Endothelial cell of umbilical vein (primary cell): ENCODE results near the gene SLC30A10. TPM values are rescaled to one million over a fixed set of nuclear protein-coding genes. Genes with fewer than 3 reads are reported as not detected.

Experiments
- BruUV-seq: library from RNA; stranded (reverse); fragments of 400-500 nt; replicated peaks from 2 replicates; lab custom pipeline; 2021; lab: Mats Ljungman, UMichigan
- CTCF ChIA-PET: fragments of 300-600, 350-600 bp; sonication (Branson Sonifier 250); formaldehyde crosslinking; loops from one replicate; lab custom pipeline; 2021; ENCODE audit warnings: antibody characterized with exemption, inconsistent platforms; lab: Charles Lee
- POLR2A ChIA-PET: fragments of 300-600, 350-600 bp; sonication (Branson Sonifier 250); formaldehyde crosslinking; loops from one replicate; lab custom pipeline; 2021; ENCODE audit warnings: antibody characterized with exemption, inconsistent platforms; lab: Charles Lee
- DNase-seq: peaks from one replicate; pipeline ENCODE4 v3.0.0-alpha.2; 2011; ENCODE audit warnings: low read depth, low spot score
- FAIRE-seq: peaks from 2 replicates; lab custom pipeline; 2011; peaks lifted over from hg19 to GRCh38; lab: Jason Lieb, UNC
- H2AFZ ChIP-seq: 2 replicates; pipeline ENCODE4 v1.6.0; 2012; ENCODE audit warnings: low read depth, low read length, control low read depth, inconsistent platforms
- H3K27ac ChIP-seq: 2 replicates; pipeline ENCODE4 v1.5.1; 2011; ENCODE audit warnings: low read depth, mild to moderate bottlenecking, control low read depth, low read length, moderate library complexity; ENCODE audit not compliant: insufficient read depth
- H3K27me3 ChIP-seq, 2 experiments: 2 replicates each; pipeline versions ENCODE4 v1.6.0 to v1.6.1; 2011; ENCODE audit warnings: low read length in 2 of 2, mixed read lengths in 1 of 2; ENCODE audit not compliant: control insufficient read depth in 2 of 2, insufficient read depth in 2 of 2
- H3K36me3 ChIP-seq, 2 experiments: 2 replicates in 1 of 2; 3 replicates in 1 of 2; pipeline ENCODE4 v1.5.1; 2011; ENCODE audit warnings: low read length in 2 of 2, mild to moderate bottlenecking in 1 of 2, moderate library complexity in 1 of 2; ENCODE audit not compliant: control insufficient read depth in 2 of 2, insufficient read depth in 2 of 2; ENCODE audit errors: extremely low read depth in 1 of 2
- H3K4me1 ChIP-seq: 3 replicates; pipeline ENCODE4 v1.5.1; 2011; ENCODE audit warnings: mild to moderate bottlenecking, low read length; ENCODE audit not compliant: control insufficient read depth, insufficient read depth; ENCODE audit errors: extremely low read depth
- H3K4me2 ChIP-seq: 2 replicates; pipeline ENCODE4 v1.6.1; 2011; ENCODE audit warnings: low read length, control low read depth, mixed read lengths; ENCODE audit not compliant: insufficient read depth
- H3K4me3 ChIP-seq, 3 experiments: fragments of 200-600 bp in 1 of 3; sonication (generic), shearing (Covaris generic) in 1 of 3; replicated peaks in 1 of 3; 2 replicates each; pipeline ENCODE4 v1.5.1; 2011 to 2016; ENCODE audit warnings: control low read depth in 3 of 3, low read length in 3 of 3, mild to moderate bottlenecking in 2 of 3, inconsistent platforms in 1 of 3, low read depth in 1 of 3, moderate library complexity in 1 of 3; ENCODE audit not compliant: insufficient read depth in 1 of 3
- H3K79me2 ChIP-seq: 2 replicates; pipeline ENCODE4 v1.6.0; 2012; ENCODE audit warnings: low read length, inconsistent platforms; ENCODE audit not compliant: control insufficient read depth, insufficient read depth
- H3K9ac ChIP-seq: replicated peaks from 2 replicates; pipeline ENCODE3; 2011; ENCODE audit warnings: low read length, control low read depth; ENCODE audit not compliant: insufficient read depth; ENCODE audit errors: extremely low read depth
- H3K9me1 ChIP-seq: replicated peaks from 3 replicates; pipeline ENCODE4 v1.6.0; 2011; ENCODE audit warnings: mild to moderate bottlenecking, low read length; ENCODE audit not compliant: control insufficient read depth, insufficient read depth; ENCODE audit errors: extremely low read depth
- H3K9me3 ChIP-seq: replicated peaks from 2 replicates; pipeline ENCODE4 v1.5.1; 2012; ENCODE audit warnings: low read length, inconsistent platforms; ENCODE audit not compliant: control insufficient read depth, insufficient read depth
- H4K20me1 ChIP-seq: replicated peaks from 2 replicates; pipeline ENCODE3; 2011; ENCODE audit warnings: mild to moderate bottlenecking, low read length; ENCODE audit not compliant: control insufficient read depth, insufficient read depth; ENCODE audit errors: extremely low read depth
- EZH2 ChIP-seq: IDR thresholded peaks from 2 replicates; pipeline ENCODE4 v1.6.1; 2012; ENCODE audit warnings: borderline replicate concordance, low read depth, mild to moderate bottlenecking, moderate library complexity, low read length, inconsistent platforms; ENCODE audit not compliant: severe bottlenecking
- FOS ChIP-seq: IDR thresholded peaks from 2 replicates; pipeline ENCODE4 v1.6.1; 2011; ENCODE audit warnings: mild to moderate bottlenecking, low read length, moderate library complexity, borderline replicate concordance; ENCODE audit not compliant: insufficient read depth
- GATA2 ChIP-seq: IDR thresholded peaks from 2 replicates; pipeline ENCODE4 v1.7.0; 2011; ENCODE audit warnings: low read depth, mild to moderate bottlenecking, moderate library complexity, mixed read lengths, low read length; ENCODE audit not compliant: insufficient read length, insufficient read depth
- JUN ChIP-seq: IDR thresholded peaks from 2 replicates; pipeline ENCODE4 v1.6.1; 2011; ENCODE audit warnings: borderline replicate concordance, low read depth; ENCODE audit not compliant: insufficient read length, insufficient read depth
- MYC ChIP-seq: IDR thresholded peaks from one replicate; pipeline ENCODE4 v1.6.1; 2011; ENCODE audit warnings: mild to moderate bottlenecking, low read depth, low read length
- POLR2A ChIP-seq: IDR thresholded peaks from 2 replicates; pipeline ENCODE4 v1.6.1; 2012; ENCODE audit warnings: low read depth, mild to moderate bottlenecking, control low read depth, low read length
- POLR2AphosphoS5 ChIP-seq: IDR thresholded peaks from 2 replicates; pipeline ENCODE4 v1.6.1; 2012; ENCODE audit warnings: low read depth, mild to moderate bottlenecking, control low read depth, low read length, moderate library complexity; ENCODE audit not compliant: insufficient read depth
- dilution Hi-C: fragments of 300-500 bp; cut with MboI; formaldehyde crosslinking; loops from one replicate; pipeline ENCODE4 v1.15.0; 2019; ENCODE audit warnings: low sequenced_read_pairs; ENCODE audit not compliant: extremely low pct_ligation_motif_present
- intact Hi-C: fragments of 100-400 bp; cut with micrococcal nuclease; formaldehyde crosslinking; loops from one replicate; pipeline ENCODE4 v1.10.0; 2022
- polyA plus RNA-seq, 4 experiments: library from polyadenylated mRNA; depleted of rRNA in 3 of 4; stranded (reverse) in 3 of 4; unstranded in 1 of 4; fragments of >200 nt; gene quantifications; 2 replicates each; pipeline versions ENCODE4 v1.2.1 to v1.2.3, GENCODE V29; 2011 to 2012; ENCODE audit warnings: missing spikeins in 1 of 4
- total RNA-seq: library from RNA; stranded (reverse); gene quantifications from 2 replicates; pipeline ENCODE4 v1.2.3, GENCODE V29; 2021
- TF ChIP-seq, protein P1 (sequence below): IDR thresholded peaks from 2 replicates; pipeline ENCODE4 v1.6.1; 2011; ENCODE audit not compliant: insufficient read depth, insufficient read length
- TF ChIP-seq, protein P2 (sequence below), 2 donors: IDR thresholded peaks; 1 replicate in 1 of 2; 2 replicates in 1 of 2; pipeline ENCODE4 v1.5.1; 2011; ENCODE audit warnings: low read length in 2 of 2, mild to moderate bottlenecking in 2 of 2, moderate library complexity in 2 of 2, control low read depth in 1 of 2, inconsistent platforms in 1 of 2, low read depth in 1 of 2; ENCODE audit not compliant: insufficient read depth in 1 of 2; ENCODE audit errors: extremely low read depth in 1 of 2

SLC30A10 gene
- total and polyA plus RNA-seq, 2 donors (not counting 3 experiments of a cell fraction or from before 2014, with no cell fraction given): not detected

DNA sequence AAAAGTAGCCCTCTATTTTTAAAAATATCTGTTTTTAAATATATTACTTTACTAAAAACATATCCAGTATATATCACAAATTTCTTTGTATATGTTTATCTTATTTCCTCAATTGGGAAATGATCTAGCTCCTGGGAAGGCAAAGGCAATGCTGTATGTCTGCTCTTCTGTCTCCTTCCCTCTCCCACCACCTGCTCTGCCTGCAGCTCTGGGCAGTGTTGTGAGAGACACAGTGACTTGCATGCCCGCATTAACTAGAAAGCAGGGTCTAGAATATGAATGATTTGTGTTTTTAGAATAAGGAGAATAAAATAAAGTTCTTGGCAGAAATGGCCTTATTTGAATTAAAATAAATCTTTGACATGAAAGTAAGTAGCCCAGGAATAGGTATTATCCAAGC is 11.1 kb downstream of the SLC30A10 start:
- no peaks in the 10 kb centered on the region for H3K4me1 ChIP-seq
- no peak overlapping the region for H3K4me2 ChIP-seq
- H3K27ac ChIP-seq: no peak overlapping the region
- DNase-seq (no peak), FAIRE-seq (no peak)
- H3K4me3 ChIP-seq: no peak overlapping the region
- no peaks in the 10 kb centered on the region for H4K20me1 ChIP-seq
- no peak overlapping the region for H2AFZ ChIP-seq
- H3K36me3 ChIP-seq: no peaks in the 10 kb centered on the region
- dilution Hi-C loops (no loop called here), intact Hi-C loops (no loop called here)
- H3K79me2 ChIP-seq: no peaks in the 10 kb centered on the region
- H3K9me3 ChIP-seq: no peaks in the 10 kb centered on the region
- TF ChIP-seq, protein P1, sequence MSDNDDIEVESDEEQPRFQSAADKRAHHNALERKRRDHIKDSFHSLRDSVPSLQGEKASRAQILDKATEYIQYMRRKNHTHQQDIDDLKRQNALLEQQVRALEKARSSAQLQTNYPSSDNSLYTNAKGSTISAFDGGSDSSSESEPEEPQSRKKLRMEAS: no peak
- no peak for TF ChIP-seq JUN
- no peak for TF ChIP-seq EZH2
- no peak for TF ChIP-seq POLR2AphosphoS5
- no peak for TF ChIP-seq FOS
- TF ChIP-seq GATA2: no peak
- POLR2A ChIA-PET: no interaction called here
- BruUV-seq: no TSS peak
- no peaks in the 10 kb centered on the region for H3K9me1 ChIP-seq
- CTCF ChIA-PET: no interaction called here
- H3K9ac ChIP-seq: no peak overlapping the region
- no peaks in the 10 kb centered on the region for H3K27me3 ChIP-seq

DNA sequence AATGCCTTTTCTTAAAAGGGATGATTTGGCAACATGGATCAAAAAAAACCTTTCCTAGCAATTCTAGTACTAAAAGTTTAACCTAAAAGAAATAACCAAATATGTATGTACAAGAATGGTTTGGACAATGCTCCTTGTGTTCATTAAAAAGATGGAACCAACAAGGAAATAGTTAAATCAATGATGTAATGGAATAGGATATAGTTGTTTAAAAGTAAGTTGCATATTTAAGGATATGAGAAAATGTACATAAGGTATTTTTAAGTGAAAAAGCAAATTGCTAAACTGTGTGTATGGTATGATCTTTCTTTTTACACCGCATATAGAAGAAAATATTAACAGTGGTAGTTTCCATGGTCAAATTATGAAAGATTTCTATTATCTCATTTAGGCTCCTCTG is 12.1 kb downstream of the SLC30A10 start:
- H2AFZ ChIP-seq: no peak overlapping the region
- no peak for TF ChIP-seq JUN
- no peak for TF ChIP-seq EZH2
- no peak for TF ChIP-seq FOS
- no peak for TF ChIP-seq POLR2A
- TF ChIP-seq, protein P2, sequence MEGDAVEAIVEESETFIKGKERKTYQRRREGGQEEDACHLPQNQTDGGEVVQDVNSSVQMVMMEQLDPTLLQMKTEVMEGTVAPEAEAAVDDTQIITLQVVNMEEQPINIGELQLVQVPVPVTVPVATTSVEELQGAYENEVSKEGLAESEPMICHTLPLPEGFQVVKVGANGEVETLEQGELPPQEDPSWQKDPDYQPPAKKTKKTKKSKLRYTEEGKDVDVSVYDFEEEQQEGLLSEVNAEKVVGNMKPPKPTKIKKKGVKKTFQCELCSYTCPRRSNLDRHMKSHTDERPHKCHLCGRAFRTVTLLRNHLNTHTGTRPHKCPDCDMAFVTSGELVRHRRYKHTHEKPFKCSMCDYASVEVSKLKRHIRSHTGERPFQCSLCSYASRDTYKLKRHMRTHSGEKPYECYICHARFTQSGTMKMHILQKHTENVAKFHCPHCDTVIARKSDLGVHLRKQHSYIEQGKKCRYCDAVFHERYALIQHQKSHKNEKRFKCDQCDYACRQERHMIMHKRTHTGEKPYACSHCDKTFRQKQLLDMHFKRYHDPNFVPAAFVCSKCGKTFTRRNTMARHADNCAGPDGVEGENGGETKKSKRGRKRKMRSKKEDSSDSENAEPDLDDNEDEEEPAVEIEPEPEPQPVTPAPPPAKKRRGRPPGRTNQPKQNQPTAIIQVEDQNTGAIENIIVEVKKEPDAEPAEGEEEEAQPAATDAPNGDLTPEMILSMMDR (IDR thresholded peaks at IDR 0.05; ENCODE audit: extremely low read depth in 1 of 2, insufficient read depth in 1 of 2, low read depth in 1 of 2, low read length in 2 of 2): no peak
- no peak for TF ChIP-seq POLR2AphosphoS5
- TF ChIP-seq GATA2: no peak
- TF ChIP-seq, protein P1: no peak
- no peak for TF ChIP-seq MYC
- no peaks in the 10 kb centered on the region for H4K20me1 ChIP-seq
- H3K27me3 ChIP-seq: no peaks in the 10 kb centered on the region
- no peak overlapping the region for H3K4me3 ChIP-seq
- H3K4me1 ChIP-seq: no peaks in the 10 kb centered on the region
- H3K27ac ChIP-seq: no peak overlapping the region
- intact Hi-C loops (no loop called here), dilution Hi-C loops (no loop called here)
- FAIRE-seq (no peak), DNase-seq (no peak)
- no peaks in the 10 kb centered on the region for H3K36me3 ChIP-seq
- no TSS peak for BruUV-seq
- H3K9ac ChIP-seq: no peak overlapping the region
- no peaks in the 10 kb centered on the region for H3K9me1 ChIP-seq
- POLR2A ChIA-PET: no interaction called here
- CTCF ChIA-PET: no interaction called here
- no peak overlapping the region for H3K4me2 ChIP-seq
- no peaks in the 10 kb centered on the region for H3K79me2 ChIP-seq
- H3K9me3 ChIP-seq: no peaks in the 10 kb centered on the region
